Ecto neural progenitor cell (in vitro differentiated cells): ENCODE data around the gene THSD7A.

Experiments used
- DNase-seq: peaks from one replicate; pipeline ENCODE4 v3.0.0-alpha.2; 2018; ENCODE audit warnings: low spot score

Gene THSD7A

DNA sequence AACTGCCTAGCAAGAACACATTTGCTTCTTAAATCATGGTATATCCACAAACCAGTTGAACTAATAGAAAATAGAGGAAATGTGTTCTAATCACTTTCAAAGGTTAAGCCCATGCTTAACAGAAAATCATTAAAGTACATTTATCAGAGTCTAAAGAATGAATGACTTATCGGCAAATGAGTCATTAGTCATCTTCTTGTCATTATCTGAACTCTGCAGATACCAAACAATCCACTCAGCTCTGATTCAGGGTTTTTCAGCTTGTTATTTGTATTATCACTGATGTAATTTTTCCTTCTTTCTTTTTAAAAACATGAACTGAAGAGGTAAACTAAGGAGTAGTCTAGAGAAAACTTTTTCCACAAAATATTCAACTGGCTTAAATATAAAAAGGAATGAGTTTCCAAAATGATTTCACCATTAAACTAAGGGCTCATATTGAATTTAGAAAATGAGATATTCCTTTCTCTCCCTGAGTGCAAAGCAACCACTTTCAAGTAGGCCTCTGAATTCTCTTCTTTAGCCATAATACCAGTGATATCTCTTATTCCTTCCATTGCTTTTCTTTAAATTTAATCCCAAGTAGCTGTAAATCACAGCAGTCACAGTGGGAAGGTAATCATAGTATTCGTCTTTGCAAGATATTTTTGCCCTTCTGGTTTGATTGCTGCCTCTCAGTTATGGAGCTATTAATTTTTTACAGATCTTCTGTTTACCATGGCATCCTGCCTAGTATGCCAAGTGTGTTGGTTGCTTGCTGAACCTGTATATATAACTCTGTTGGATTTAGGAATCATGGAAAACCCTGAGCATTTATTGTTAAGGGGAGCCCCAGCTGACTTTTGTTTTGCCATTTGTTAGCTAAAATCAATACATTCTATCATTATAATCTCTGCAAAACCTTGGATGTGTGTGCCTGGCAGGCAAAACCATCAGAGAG lies 125.1 kb downstream of the THSD7A start:
- DNase-seq, result no peak

DNA sequence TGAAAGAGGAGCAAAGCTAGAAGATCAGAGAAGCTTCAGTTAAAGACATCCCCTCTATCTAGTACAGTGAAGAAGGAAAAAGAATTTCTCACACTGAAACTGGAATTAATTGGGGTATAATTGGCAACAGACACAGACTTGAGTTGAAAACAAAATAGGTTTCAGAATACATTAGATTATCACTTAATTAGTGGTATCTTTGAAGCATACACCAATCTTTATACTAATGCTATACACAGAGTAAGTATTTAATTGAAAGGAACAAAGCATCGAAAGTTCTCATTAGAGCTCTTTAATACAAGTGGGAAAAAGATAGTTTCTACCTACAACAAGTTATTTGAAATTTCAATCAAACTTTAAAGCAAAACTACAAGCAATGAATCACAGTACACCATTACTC lies 128.2 kb downstream of the THSD7A start:
- no peak for DNase-seq

DNA sequence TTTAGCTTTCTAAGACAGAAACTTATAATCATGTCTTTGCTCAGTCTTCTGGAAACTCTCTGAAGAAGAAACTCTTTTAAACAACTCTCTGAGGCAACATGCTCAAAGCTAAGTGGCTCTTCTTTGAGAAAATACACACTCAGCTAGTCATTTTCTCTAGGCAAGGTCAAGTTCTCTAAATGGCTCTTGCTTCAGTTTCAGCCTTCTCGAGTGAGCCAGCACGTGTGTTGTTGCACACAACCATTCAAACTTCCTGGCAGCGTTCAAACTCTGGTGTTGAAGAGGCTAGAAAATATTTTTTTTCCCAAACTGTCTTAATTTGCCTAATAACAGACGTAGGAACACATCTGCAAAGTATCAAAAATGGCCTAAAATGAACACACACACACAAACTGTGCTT lies 129.1 kb downstream of the THSD7A start:
- DNase-seq, result no peak

DNA sequence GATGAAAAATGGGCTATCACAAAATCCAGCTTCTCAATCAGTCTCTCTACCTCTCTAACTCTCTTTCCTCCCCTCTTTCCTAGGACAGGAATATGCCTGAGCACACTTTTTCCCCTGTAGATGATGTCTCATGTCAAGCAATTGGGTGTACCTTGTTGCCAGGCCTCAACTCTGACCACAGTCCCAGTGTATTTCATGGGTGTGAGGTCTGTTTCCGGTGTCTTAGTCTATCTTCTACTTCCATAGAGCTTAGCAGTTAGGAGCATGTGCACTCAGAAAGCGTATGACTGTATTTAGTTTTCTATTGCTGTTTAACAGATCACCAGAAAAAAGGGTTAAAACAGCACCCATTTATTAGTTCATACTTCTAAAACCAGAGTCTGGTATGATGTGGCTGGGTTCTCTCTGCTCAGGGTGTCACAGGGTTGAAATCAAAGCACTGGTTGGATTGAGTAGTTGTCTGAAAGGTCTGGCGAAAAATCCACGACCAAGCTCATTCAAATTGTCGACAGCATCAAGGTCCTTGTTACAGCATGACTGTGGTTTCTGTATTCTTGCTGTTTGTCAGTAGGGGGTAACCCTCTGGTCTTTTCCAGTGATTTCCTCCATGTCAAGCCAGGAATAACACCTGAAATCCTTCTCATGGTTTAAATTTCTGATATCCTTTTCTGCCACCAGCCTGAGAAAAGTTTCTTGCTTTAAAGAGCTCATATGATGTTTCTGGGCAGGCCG lies 130.0 kb downstream of the THSD7A start:
- DNase-seq, result no peak

DNA sequence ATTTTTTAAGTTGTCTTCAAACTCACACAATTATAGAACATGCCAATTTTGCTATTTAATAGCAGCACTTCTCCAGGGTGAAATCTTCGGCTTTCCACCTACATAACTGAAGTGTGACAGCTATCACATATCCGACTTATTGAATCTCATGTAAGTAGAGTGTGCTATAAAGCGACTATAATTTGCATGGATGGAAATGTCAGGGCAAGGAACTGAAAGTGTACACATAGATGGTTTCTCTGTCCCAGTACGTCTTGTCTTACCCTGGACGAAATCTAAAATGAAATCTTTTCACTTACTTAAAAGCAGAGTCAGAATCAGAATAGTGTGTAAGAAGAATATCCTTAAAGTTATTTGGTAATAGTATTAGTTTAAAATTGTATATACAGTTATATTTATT lies 132.3 kb downstream of the THSD7A start:
- no peak for DNase-seq

DNA sequence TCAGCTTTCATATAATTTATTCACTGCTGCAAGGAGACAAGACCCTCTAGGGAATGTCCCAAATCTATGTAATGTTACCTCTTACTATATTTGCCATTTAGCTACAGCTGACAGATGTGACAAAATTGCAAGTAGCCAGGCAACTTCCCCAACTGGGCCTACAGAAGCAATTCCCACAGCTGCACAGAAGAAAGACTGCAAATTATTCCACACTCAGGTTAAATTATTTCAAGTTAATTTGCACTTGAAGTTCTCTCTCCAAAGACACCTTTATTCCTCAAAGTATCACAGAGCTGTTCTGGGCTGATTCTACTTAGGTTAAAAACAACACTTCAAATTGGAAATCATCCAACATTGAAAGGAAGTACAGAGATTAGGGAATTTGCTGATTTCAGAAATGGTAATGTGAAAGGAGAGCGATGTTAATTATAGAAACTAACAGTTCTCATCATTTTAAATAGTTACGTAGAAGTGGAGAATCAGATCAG lies 133.6 kb downstream of the THSD7A start:
- no peak for DNase-seq

DNA sequence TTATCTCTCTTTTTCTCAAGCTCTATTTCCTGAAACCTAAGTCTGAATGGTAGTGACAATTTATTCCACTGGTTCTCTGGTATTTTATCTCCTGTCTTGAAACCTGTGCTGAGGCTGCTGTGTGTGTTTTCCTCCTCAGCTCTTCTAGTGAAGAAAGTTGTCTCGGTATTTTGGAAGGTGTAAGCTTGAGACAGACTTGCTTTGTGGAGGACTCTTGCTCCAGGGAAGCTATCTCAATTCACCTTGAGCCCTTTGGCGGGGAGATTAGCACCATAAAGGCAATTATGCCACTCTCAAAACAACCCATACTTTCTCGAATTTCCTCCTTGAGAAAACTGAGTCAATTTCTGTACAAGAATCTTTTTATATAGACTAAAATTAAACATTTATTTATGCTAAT lies 141.6 kb downstream of the THSD7A start:
- no peak for DNase-seq

DNA sequence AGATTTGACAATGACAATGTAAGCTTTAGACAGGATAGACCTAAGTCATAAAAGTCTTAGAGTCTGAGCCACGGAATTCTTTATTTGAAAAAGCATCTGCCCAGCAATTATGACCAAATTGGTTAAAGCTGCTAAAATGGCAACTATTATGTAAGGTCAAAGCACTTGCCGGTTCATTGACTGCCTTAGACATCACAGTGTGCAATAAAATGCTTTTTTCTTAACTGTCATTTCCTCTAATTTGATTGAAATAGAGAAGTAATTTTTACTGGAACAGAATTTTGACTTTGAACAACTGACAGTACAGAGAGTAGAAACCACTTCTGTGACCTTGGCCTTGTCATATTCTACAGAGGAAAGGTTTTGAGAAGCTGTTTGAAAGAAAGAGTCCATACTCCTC lies 142.9 kb downstream of the THSD7A start:
- DNase-seq, result no peak

DNA sequence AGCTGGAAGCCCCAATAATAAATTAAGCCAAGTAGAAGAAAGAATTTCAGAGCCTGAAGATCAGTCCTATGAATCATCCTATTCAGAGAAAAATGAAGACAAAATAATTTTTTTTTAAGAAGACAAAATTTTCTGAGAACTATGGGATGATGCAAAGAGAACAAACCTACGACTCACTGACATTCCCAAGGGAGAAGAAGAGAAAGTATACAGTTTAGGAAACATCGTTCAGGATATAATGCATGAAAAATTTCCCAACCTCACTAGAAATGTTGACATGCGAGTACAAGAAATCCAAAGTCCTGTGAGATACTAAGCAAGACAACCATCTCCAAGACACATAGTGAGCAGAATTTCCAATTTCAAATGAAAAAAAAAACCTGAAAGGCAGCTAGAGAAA lies 150.5 kb downstream of the THSD7A start:
- no peak for DNase-seq

DNA sequence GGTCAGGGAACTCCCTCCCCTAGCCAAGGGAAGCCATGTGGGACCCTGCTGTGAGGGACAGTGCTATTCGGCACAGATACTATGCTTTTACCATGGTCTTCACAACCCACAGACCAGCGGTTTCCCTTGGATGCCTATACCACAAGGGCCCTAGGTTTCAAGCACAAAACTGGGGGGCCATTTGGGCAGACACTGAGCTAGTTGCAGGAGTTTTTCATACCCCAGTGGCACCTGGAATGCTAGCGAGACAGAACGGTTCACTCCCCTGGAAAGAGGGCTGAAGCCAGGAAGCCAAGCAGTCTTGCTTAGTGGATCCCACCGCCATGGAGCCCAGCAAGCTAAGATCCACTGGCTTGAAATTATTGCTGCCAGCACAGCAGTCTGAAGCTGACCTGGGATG lies 156.8 kb downstream of the THSD7A start:
- no peak for DNase-seq

DNA sequence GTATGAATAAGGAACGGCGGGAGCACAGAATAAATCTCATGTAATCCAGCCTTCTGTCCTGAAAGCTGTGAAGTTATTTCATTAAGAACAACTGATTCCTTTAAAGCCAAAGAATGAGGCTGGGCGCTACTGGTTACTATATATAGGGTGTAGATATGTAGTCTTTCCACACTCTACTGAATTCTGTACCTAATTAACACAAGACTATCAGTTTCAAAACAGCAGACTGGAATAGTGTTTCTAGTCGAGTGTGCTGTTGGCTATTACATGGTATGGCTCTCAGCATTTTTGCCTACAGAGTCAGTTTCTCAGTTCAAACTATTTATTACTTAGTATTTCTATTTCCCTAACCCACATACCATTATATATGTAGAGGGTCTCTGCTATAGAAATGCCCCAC lies 163.3 kb downstream of the THSD7A start:
- no peak for DNase-seq

DNA sequence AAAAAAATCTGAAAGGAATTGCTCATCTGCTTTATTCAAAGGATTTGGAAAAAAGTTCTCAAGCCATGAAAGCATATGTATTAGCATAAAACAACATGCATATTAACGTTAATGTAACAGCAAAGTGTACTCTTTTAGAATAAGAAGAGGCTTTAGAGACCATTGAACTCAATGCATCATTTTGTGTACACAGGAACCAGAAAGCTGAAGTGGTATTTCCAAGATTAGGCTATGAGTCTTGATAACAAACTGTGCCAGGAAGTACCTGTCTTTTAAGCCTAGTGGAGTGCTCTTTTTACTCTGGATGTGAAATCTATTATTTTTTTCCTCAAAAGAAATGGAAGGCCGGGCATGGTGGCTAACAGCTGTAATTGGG lies 164.2 kb downstream of the THSD7A start:
- no peak for DNase-seq

DNA sequence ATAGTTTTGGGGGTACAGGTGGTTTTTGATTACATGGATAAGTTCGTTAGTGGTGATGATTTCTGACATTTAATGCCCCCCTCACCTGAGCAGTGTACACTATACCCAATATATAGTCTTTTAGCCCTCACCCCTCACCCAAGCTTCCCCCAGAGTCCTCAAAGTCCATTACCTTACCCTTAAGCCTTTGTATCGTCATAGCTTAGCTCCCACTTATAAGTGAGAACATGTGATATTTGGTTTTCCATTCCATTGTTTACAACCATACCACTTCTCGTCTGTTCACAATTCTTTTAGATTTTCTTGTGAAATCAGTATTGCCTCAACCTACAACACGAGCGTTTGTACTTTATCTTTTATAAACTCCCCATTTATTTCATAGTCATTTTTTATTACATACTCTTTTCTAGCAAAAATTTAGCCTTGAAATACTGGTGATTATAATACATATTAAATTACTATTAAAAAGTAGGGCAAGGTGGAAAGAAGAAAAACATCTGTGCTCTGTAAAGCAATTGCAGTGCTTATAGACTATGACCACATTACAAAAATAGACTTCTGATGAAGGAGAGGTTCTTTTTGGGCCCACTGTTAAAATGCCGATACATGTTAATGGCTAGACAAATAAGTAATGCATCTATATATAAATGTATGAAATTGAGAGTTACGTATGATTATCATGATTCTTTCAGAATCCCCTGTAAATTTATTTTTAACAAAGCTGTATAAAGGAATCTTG lies 164.8 kb downstream of the THSD7A start:
- no peak for DNase-seq

DNA sequence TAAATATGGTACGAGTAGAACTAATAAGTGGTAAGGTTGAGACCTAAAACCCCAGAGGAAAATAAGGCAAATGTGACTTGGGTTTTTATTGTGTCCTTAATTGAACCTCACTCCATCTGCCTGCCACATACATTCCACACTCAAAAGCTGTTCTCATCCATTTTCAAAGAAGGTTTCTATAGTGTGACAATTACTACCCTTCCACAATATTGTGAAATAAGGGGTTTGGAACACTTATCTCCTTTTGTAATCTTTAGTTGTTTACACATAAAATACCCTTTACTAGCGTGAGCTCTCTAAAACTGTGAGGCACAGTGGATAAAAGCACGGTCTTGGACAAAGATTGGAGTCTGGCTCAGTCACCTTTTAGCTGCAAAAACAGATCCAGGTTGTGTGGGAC lies 166.6 kb downstream of the THSD7A start:
- DNase-seq, result no peak

DNA sequence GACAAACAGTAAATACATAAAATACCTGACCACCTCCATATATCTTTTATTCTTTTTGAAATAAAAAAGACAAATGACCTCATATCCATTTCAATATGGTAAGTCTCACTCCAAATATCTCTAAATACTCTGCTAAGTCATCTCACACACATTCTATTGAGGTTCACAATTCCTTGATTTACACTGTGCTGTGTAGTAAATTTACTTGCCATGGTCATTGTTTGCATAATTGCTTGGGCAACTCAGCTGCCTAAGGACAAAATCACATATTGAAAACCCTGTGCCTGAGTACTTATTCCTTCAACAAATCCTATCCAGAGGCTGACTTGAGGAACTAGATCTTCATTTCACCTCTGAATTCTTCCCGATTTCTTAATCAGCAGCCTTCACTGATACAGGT lies 176.4 kb downstream of the THSD7A start:
- no peak for DNase-seq

DNA sequence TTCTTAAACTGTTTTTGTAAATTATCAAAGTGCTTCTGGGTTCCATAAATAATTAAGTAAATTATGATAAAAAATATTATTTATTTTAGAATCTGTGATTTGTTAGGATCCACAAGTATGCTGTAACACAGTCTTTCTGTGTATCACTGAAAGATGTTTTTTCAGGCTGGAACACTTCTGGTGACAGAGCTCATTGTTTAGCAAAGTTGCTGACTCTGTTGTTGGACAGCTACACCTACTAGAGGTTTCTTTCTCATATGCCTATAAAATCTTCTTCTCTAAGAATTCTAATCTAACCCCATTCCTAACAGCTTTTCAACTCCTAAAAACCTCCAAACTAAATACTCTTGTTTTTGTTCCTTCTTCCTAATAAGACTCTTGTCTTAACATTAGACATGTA lies 176.8 kb downstream of the THSD7A start:
- no peak for DNase-seq

DNA sequence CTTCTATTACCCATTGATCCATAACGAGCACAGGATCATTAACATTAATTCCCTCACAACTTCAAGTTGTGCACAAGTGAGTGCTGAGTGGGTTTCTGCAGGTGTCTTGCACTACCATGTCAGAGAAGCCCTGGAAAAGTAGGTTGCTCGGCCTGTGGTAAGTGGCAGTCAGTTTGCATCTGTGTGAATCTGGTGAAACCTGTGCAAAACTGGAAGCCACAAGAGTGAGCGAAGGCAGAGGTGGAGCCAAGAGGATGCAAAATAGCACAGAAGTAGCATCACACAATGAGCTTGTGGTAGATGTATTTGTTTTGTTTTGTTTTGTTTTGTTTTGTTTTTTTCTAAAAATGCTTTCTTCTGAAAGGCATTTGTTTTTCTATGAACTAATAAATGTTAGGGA lies 181.5 kb downstream of the THSD7A start:
- DNase-seq, result no peak

DNA sequence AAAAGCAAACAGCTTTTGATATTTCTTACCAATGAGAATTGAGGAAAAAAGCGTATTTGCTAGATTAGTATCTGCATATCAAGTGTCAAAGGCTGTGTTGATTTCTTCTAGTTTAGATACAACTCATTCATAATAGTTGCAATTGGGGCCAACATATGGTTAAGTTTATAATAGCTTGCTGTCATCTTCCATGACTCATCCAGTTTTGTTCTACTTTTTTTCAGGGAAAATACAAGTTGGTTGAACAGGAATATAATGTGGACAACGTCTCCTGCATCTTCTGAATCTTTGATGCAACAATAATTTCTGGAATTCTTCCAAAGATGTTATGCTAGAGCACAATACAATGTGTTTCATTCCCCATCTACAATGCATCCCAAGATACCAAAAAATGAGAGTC lies 182.0 kb downstream of the THSD7A start:
- DNase-seq, result no peak

DNA sequence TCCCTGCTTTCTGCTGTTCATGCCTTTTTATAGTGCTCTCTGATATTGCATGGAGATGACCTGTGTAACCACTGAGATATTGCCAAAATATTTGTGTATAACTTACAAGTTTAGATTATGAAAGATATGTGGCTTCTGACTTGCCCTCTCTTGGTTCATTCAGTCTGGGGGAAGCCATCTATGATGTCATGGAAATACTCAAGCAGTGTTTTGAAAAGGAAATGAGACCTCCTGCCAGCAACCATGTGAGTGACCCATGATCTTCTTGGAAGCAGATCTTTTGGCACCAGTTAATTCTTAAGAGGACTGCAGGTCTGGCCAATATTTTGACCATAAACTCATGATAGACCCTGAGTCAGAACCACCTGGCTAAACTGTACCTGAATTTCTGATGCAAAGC lies 183.0 kb downstream of the THSD7A start:
- DNase-seq, result no peak

DNA sequence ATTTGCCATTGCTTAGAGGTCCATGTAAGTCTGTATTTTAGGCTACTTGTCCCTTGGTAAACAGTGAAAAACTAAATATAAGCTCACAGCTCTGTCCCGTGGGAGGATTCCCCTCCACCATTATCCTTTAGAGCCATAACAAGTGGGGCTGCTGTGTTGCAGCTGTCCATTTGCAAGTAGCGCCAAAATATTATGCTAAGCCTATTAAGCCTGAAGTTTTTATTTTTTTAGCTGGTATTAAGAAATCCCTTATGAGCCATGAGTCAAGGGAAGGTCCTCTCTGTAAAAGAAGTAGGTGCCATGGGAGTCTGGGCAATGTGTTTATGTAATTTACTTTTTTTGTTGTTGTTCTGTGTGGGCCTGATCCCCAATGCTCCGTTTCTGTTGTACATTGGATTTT lies 183.9 kb downstream of the THSD7A start:
- DNase-seq, result no peak

DNA sequence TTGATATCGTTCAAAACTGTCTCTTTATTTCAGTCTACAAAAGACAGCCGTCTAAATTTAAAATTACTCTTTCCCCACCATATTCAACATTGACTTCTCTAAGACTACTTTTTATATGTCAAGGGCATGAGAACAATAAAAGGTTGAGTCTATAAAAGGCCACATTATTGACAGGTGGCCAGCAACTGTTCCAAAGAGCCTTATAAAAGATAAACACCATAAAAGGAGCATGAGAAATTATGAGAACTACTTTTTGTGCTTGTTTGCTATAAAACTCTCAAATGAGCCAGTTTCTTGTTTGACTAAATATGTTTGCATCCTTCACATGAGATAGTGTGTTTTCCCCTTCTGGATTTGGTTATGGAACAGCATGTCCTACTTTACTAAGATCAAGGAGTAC lies 189.2 kb downstream of the THSD7A start:
- no peak for DNase-seq

DNA sequence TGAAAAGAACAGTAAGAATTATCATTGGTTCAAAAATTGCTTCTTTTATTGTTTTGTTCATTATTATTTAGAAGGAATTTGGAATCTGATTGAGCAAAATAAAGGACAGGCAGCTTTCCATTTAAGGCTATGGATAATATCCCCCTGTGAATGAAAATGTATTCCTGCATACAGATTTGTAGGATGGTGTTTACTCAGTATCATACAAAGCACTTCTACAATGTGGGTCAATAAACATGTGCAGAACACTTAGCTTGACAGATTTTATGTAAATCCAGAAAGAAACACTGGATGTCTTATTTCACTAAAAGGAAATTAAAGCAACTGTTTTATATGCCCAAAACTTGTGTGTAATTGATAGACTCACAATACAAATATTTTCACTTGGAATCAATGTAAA lies 189.7 kb downstream of the THSD7A start:
- no peak for DNase-seq
